HG03135 (cell line): ENCODE data around the gene OLFML2B.

ENCODE experiments used
- ATAC-seq: cut with Tn5 transposase; IDR thresholded peaks from one replicate; pipeline ENCODE4 v1.9.1; 2021; ENCODE audit warnings: mild to moderate bottlenecking, moderate library complexity; ENCODE audit not compliant: unreplicated experiment

The OLFML2B gene

DNA sequence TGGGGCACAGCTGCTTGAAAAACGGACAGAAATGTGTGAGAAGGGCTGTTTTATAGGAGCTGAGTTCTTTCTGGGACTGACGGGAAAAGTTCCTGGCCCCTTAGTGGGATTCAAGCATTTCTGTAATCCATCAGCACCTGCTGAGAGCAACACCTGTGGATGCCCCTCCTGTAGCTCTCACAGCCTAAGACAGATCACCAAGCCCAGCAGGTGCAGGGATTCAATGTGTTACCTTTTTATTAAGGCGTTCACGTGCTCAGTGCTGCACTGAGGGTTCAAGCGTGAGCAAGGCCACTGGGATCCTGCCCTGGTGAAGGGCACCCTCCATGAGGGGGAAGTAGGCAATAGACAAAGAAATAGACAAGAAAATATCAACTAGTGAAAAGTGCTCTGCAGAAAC lies 14.9 kb downstream of the OLFML2B start:
- no peak for ATAC-seq

GRCh38 chr1:162007466-162007865 lies 16.2 kb downstream of the OLFML2B start:
- no peak for ATAC-seq

DNA sequence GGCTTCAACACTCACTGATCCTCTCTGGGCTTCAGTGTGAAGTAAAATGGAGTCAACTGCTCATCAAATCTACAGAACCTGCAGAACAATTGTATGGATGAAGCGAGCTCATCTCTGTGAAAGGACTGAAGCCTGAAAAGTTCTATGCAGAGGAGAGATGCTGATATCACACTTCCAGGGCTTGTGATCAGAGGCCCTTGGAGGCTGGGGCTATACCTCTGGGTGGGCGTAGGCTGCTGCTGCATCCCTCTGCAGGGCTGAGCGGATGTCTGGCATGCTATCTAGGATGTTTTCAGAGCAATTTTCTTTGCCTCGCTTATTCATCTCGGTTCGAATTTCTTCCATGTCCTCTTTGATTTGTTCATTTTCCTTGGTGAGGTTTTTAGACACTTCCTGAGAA lies 17.6 kb downstream of the OLFML2B start:
- ATAC-seq, result no peak

DNA sequence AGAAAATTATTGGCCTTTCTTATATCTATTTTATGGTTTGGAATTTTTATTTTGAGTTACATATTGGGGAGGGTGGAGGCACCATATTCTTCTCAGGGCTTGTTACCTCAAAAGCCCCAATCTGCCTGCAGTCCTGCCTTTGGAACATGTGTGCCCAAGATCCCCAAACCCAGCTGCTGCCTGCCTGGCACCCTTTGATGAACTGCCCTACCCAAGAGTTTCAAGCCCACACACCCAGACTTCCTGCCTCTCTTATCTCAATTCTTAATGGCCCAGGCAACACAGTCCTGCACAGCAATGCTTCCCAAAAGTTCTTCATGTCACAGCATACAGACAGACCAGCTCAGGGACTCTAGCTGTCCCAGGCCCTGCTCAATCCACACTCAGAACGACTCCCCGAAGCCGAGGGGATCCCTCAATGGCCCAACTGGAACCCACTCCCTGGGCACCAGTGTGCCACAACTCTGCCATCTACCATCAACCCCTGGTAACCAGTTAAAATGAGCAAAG lies 19.2 kb downstream of the OLFML2B start:
- no peak for ATAC-seq

DNA sequence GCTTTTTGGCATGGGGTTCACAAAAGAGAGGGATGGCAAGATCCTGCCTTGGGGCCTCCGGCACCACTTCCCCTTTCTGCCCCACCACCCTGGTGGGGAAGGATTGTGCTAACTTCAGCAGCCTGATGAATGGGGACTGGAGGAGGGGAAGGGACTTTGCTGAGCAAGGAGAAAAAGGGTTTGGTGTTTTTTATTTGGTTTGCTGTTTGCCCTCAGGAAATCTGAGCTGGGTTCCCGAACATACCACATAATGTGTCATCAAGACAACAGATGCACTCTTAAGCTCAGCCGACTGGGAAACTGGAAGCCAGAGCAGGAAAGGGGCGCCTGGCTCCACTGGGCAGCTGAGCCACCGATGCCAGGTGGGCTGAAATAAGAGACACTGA lies 19.8 kb downstream of the OLFML2B start:
- ATAC-seq, result no peak

- ATAC-seq, result no peak
Measured at GRCh38 chr1:162003061-162003829, 20.4 kb downstream of the OLFML2B start.

DNA sequence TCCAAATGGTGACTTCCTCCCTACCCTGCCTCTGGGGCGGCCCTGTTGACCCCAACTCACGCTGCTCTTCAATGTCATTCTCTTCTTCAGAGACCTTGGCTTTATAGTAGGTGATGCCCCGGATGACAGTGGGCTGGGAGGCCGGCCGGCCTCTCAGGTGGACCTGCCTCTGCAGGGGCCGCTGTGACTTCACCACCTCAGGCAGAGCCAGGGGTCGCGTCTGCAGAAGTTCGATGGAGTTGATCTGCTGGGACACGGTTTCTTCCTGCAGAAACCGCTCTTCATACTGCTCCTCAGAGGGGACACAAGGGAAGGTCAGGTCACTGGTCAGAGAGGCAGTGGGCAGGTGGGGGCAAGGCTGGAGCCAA lies 23.6 kb downstream of the OLFML2B start:
- no peak for ATAC-seq

- no peak for ATAC-seq
Measured at GRCh38 chr1:161999301-162000052, 24.2 kb downstream of the OLFML2B start.

GRCh38 chr1:161998811-161999210 lies 24.9 kb downstream of the OLFML2B start:
- no peak for ATAC-seq

GRCh38 chr1:161997152-161997551 lies 26.5 kb downstream of the OLFML2B start:
- ATAC-seq, result no peak

GRCh38 chr1:161994175-161994668 lies 29.4 kb downstream of the OLFML2B start:
- no peak for ATAC-seq

DNA sequence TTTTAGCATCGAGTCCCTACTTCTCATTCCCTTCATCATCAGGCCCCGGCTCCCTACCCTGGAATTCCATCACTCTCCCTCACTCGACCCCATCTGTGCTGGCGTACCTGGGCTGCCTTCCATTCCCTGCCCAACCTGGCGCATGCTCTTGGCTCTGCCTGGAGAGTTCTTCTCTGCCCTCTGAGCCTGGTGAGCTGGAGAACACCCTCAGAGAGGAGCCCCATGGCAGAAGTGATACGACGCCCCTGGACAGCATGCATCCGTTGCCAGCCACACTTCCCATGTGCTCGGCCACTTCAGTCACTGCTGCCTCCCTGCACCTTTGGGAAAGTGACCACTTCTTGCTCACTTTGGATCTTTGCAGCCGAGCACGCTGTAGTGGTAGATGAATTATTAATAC lies 30.1 kb downstream of the OLFML2B start:
- no peak for ATAC-seq

DNA sequence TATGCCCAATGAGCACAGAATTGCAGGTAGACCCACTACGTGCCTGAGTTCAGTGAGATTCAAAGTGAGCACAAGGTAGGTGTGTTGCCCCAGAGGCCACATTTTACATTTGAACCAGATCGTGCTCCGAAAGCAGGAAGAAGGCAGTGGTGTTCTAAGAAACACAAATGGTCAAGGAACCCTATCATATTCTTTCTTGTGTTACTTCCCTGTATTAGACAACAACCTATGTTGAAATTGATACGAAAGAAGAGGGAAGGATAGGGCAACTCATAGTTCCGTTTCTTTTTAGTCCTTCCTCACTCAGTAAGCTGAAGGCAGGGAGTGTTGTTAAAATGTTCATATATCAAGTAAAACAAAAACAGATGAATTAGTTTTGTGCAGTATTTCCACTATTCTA lies 33.9 kb downstream of the OLFML2B start:
- no peak for ATAC-seq

DNA sequence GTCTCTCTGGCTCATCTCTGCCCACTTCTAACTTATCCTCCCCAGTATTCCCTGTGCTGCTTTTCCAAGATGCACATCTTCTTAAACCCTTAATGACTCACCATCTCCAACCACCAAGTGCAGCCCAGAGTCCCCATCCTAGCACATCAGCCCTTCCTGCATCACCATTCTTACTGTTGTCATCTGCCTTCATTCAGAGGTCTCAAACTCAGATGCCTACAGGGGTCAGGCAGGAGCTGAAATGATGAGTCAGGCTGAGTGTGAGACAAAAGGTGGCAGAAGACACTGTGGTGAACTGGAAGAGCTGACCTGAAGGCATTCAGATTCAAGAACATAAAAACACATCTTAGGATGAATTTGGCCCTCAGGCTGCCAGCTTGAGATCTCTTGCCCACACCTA lies 34.6 kb downstream of the OLFML2B start:
- no peak for ATAC-seq

GRCh38 chr1:161988413-161988812 lies 35.3 kb downstream of the OLFML2B start:
- no peak for ATAC-seq

DNA sequence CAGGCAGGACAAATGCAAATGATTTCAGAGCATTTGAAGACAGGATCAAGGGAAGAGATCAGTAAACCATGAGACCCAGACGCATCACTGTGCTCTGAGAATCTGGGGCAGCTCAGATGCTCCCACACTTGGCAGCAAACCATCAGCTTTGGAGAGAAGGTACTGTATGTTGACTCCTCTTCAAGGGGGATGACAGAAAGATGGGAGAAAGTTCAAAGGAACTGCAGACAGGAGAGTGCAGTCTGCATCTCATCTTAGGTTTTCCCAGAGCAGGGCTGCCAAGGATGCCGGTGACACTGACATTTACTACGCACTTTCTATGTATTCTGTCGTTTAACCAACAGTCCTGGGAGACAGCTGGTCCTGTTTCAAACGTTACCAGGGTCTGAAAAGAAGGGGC lies 35.8 kb downstream of the OLFML2B start:
- ATAC-seq, result no peak

DNA sequence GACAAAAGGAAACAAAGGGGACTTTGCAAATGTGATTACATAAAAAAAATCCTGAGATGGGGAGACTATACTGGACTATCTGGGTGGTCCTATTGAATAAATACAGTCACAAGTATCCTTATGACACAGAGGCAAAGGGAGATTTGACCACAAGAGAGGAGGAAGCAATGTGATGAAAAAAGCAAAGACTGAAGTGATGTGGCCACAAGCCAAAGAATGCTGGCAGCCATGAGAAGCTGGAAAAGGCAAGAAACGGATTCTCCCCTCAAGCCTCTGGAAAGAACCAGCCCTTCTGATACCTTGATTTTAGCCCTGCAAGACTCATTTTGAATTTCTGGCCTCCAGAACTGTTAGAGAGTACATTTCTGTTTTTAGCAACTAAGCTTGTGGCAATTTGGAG lies 36.4 kb downstream of the OLFML2B start:
- no peak for ATAC-seq

GRCh38 chr1:161986328-161986727 lies 37.3 kb downstream of the OLFML2B start:
- no peak for ATAC-seq

- no peak for ATAC-seq
Measured at GRCh38 chr1:161985301-161985822, 38.3 kb downstream of the OLFML2B start.

GRCh38 chr1:161983725-161984124 lies 39.9 kb downstream of the OLFML2B start:
- ATAC-seq, result no peak

GRCh38 chr1:161982917-161983316 lies 40.8 kb downstream of the OLFML2B start:
- ATAC-seq, result no peak

DNA sequence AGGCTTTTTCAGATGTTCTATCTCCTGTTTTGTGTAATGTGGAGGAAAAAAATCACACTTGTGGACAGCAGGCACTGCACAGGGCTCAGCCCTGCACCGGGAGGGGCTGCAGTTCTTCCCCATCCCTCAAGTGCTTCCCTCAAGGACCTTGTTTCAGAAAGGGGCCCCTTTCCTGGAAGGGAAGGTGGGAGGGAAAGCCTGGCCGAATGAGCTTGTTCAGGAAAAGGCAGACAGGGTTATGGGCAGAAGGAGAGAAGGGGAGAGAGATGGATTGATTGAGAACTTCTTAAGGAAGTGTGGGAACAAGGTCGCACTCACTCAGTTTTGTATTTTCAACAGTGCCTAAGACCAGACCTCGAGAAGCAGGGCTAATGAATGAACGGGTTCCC lies 41.2 kb downstream of the OLFML2B start:
- no peak for ATAC-seq
